Measurements from ENCODE around the gene ROR1. TPM values are rescaled to one million over a fixed set of nuclear protein-coding genes. Genes with fewer than 3 reads are reported as not detected.

The ROR1 gene
- polyA plus RNA-seq, 1 of the 3 experiments (the other 2 are of a cell fraction): 4.0 TPM

DNA sequence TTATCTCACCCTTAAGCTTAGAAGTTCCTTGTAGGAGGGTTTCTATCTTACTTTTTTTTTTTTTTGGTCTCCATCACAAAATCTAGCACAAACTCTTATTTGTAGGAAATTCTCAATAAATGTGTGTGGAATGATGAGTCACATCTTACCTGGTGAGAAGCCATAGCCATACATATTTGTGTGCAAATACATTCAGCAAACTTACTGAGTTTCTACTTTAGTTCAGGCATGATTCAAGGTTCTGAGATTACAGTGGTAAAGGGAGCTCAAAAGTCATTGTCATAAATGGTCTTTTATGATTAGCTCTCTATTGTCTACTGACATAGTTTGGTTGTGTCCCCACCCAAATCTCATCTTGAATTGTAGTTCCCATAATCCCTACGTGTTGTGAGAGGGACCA lies 236.5 kb downstream of the ROR1 start:
- Histone ChIP-seq H2AFZ (ENCODE audit: low read depth) (no peak overlapping the region), H3K27me3 (ENCODE audit: insufficient read depth) (no peaks in the 10 kb centered on the region), H3K27ac (ENCODE audit: low read depth in 2 of 2, low read length in 1 of 2) (no peak overlapping the region), H3K9me2 (no peaks in the 10 kb centered on the region), H3K4me1 (ENCODE audit: control insufficient read depth in 1 of 2, insufficient read depth in 2 of 2, low read depth in 1 of 2, low read length in 1 of 2) (peaks cover 7 to 9% of the 10 kb centered on the region in 2 experiments; a peak in 2 of 4 replicates), H3K4me3 (ENCODE audit: low read depth in 2 of 2, low read length in 1 of 2) (no peak overlapping the region), H3F3A (replicated peaks; ENCODE audit: insufficient read depth) (no peaks in the 10 kb centered on the region), H4K20me1 (ENCODE audit: insufficient read depth) (no peaks in the 10 kb centered on the region), H3K36me3 (replicated peaks in 1 of 2; ENCODE audit: control insufficient read depth in 1 of 2, insufficient read depth in 2 of 2, low read length in 1 of 2) (peaks cover 0 to 13% of the 10 kb centered on the region in 2 experiments), H3K9me3 (no peaks in the 10 kb centered on the region), H3K9ac (no peak overlapping the region), H3K79me2 (ENCODE audit: insufficient read depth) (no peaks in the 10 kb centered on the region), H3K4me2 (no peak overlapping the region)
- 83% methylated on average over 1 of the region's 1 CpG for WGBS (ENCODE audit: low lambda C conversion rate)
- ChIA-PET POLR2A (no interaction called here), CTCF (no interaction called here)
- no peak for DNase-seq
- TF ChIP-seq FOXJ3 (CRISPR knock-in tag; IDR thresholded peaks at IDR 0.05): no peak
- no peak for TF ChIP-seq GATA2 (CRISPR knock-in tag; IDR thresholded peaks at IDR 0.05)
- TF ChIP-seq JUND (IDR thresholded peaks at IDR 0.05): no peak
- TF ChIP-seq, protein P1, sequence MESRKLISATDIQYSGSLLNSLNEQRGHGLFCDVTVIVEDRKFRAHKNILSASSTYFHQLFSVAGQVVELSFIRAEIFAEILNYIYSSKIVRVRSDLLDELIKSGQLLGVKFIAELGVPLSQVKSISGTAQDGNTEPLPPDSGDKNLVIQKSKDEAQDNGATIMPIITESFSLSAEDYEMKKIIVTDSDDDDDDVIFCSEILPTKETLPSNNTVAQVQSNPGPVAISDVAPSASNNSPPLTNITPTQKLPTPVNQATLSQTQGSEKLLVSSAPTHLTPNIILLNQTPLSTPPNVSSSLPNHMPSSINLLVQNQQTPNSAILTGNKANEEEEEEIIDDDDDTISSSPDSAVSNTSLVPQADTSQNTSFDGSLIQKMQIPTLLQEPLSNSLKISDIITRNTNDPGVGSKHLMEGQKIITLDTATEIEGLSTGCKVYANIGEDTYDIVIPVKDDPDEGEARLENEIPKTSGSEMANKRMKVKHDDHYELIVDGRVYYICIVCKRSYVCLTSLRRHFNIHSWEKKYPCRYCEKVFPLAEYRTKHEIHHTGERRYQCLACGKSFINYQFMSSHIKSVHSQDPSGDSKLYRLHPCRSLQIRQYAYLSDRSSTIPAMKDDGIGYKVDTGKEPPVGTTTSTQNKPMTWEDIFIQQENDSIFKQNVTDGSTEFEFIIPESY (IDR thresholded peaks at IDR 0.05; ENCODE audit: borderline replicate concordance, low read depth): no peak
- no peak for TF ChIP-seq EP300 (IDR thresholded peaks at IDR 0.05; ENCODE audit: borderline replicate concordance in 1 of 2, low read depth in 1 of 2, low read length in 1 of 2)
- TF ChIP-seq NRF1 (IDR thresholded peaks at IDR 0.05; ENCODE audit: low read depth, low read length): no peak
- TF ChIP-seq, protein P2, sequence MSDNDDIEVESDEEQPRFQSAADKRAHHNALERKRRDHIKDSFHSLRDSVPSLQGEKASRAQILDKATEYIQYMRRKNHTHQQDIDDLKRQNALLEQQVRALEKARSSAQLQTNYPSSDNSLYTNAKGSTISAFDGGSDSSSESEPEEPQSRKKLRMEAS (IDR thresholded peaks at IDR 0.05; ENCODE audit: low read depth): no peak
- TF ChIP-seq MEF2A (IDR thresholded peaks at IDR 0.05; ENCODE audit: borderline replicate concordance, low read depth): no peak
- no peak for TF ChIP-seq FOXM1 (IDR thresholded peaks at IDR 0.05; ENCODE audit: low read depth)
- no peak for TF ChIP-seq RFX5 (IDR thresholded peaks at IDR 0.05; ENCODE audit: low read length)
- TF ChIP-seq SMC3 (IDR thresholded peaks at IDR 0.05; ENCODE audit: low read depth, low read length): no peak
- TF ChIP-seq CHD2 (IDR thresholded peaks at IDR 0.05; ENCODE audit: low read length, partially characterized antibody): no peak
- TF ChIP-seq FOSL2 (IDR thresholded peaks at IDR 0.05; ENCODE audit: borderline replicate concordance, low read depth): no peak
- no peak for TF ChIP-seq SIN3A (IDR thresholded peaks at IDR 0.05; ENCODE audit: borderline replicate concordance, low read depth, low read length)

DNA sequence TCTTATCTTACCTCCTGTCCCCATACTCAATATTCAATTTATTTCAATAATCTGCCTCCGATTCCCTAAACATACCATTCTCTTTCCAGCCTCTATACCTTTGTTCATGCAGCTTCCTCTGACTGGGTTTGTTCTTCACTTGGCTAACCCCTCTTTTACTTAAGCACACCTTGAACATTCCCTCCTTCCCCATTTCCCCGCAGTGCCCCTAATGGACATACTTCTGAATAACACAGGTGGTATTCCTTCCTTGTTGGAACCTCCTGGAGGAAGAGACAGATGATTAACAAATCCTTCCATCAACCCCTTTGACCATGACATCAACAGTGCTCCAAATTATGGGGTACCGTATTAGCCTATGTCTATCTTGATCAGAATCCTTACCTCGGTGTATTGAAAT lies 239.6 kb downstream of the ROR1 start:
- 76% methylated on average over 4 of the region's 4 CpGs for WGBS (ENCODE audit: low lambda C conversion rate)
- Histone ChIP-seq H4K20me1 (ENCODE audit: insufficient read depth) (no peaks in the 10 kb centered on the region), H3K27ac (ENCODE audit: low read depth in 2 of 2, low read length in 1 of 2) (no peak overlapping the region), H2AFZ (ENCODE audit: low read depth) (no peak overlapping the region), H3K4me1 (ENCODE audit: control insufficient read depth in 1 of 2, insufficient read depth in 2 of 2, low read depth in 1 of 2, low read length in 1 of 2) (no peaks in the 10 kb centered on the region), H3K79me2 (ENCODE audit: insufficient read depth) (no peaks in the 10 kb centered on the region), H3K4me2 (no peak overlapping the region), H3K27me3 (ENCODE audit: insufficient read depth) (no peaks in the 10 kb centered on the region), H3K9me3 (no peaks in the 10 kb centered on the region), H3K9ac (no peak overlapping the region), H3K9me2 (no peaks in the 10 kb centered on the region), H3K36me3 (replicated peaks in 1 of 2; ENCODE audit: control insufficient read depth in 1 of 2, insufficient read depth in 2 of 2, low read length in 1 of 2) (peaks cover 0 to 16% of the 10 kb centered on the region in 2 experiments), H3F3A (replicated peaks; ENCODE audit: insufficient read depth) (no peaks in the 10 kb centered on the region), H3K4me3 (ENCODE audit: low read depth in 2 of 2, low read length in 1 of 2) (no peak overlapping the region)
- POLR2A ChIA-PET: no interaction called here
- DNase-seq: no peak
- CTCF ChIA-PET: interaction anchor here (1.8 to 2.1 kb wide), 2 partner anchors 14 to 123 kb away, joined by 6 to 8 read pairs; no protein-coding TSS in a partner anchor
- TF ChIP-seq JUND (IDR thresholded peaks at IDR 0.05) (no peak), FOSL2 (IDR thresholded peaks at IDR 0.05; ENCODE audit: borderline replicate concordance, low read depth) (no peak), RCOR1 (IDR thresholded peaks at IDR 0.05; ENCODE audit: low read length) (no peak), YY1 (IDR thresholded peaks at IDR 0.05; ENCODE audit: low read depth) (no peak), MEF2A (IDR thresholded peaks at IDR 0.05; ENCODE audit: borderline replicate concordance, low read depth) (no peak), TCF12 (IDR thresholded peaks at IDR 0.05) (no peak), POLR2AphosphoS5 (IDR thresholded peaks at IDR 0.05; ENCODE audit: low read depth, low read length) (no peak)
- TF ChIP-seq, protein P3, sequence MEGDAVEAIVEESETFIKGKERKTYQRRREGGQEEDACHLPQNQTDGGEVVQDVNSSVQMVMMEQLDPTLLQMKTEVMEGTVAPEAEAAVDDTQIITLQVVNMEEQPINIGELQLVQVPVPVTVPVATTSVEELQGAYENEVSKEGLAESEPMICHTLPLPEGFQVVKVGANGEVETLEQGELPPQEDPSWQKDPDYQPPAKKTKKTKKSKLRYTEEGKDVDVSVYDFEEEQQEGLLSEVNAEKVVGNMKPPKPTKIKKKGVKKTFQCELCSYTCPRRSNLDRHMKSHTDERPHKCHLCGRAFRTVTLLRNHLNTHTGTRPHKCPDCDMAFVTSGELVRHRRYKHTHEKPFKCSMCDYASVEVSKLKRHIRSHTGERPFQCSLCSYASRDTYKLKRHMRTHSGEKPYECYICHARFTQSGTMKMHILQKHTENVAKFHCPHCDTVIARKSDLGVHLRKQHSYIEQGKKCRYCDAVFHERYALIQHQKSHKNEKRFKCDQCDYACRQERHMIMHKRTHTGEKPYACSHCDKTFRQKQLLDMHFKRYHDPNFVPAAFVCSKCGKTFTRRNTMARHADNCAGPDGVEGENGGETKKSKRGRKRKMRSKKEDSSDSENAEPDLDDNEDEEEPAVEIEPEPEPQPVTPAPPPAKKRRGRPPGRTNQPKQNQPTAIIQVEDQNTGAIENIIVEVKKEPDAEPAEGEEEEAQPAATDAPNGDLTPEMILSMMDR (IDR thresholded peaks at IDR 0.05): no peak
- TF ChIP-seq, protein P2 (IDR thresholded peaks at IDR 0.05; ENCODE audit: low read depth): no peak
